IMR-90 (cell line): Measurements from ENCODE around the gene PPP6R1. TPM values are rescaled to one million over a fixed set of nuclear protein-coding genes. Genes with fewer than 3 reads are reported as not detected.

ENCODE experiments used
- ATAC-seq: fragments of 200-7000 bp; cut with Tn5 transposase; 2 replicates; pipeline ENCODE4 v1.9.1; 2020; ENCODE audit warnings: low read depth, mild to moderate bottlenecking, moderate library complexity
- BruUV-seq: library from RNA; stranded (reverse); fragments of 400-500 nt; replicated peaks from 2 replicates; lab custom pipeline; 2021; lab: Mats Ljungman, UMichigan
- CTCF ChIA-PET: fragments of 300-600 bp; formaldehyde crosslinking; extraction: SDS; loops from one replicate; lab custom pipeline; 2021; ENCODE audit warnings: antibody characterized with exemption; lab: Yijun Ruan, JAX
- POLR2A ChIA-PET: fragments of 300-600 bp; sonication (Branson Sonifier 250); formaldehyde crosslinking; loops from one replicate; lab custom pipeline; 2022; ENCODE audit warnings: antibody characterized with exemption; ENCODE audit not compliant: unreplicated experiment; lab: Charles Lee
- DNase-seq: peaks from one replicate; pipeline ENCODE4 v3.0.0; 2013
- H2AFZ ChIP-seq: replicated peaks from 2 replicates; pipeline ENCODE3; 2013; ENCODE audit warnings: low read length, mild to moderate bottlenecking; ENCODE audit not compliant: poor library complexity
- H2AK5ac ChIP-seq: 2 replicates; pipeline ENCODE4 v1.6.1; 2013; ENCODE audit warnings: low read depth, low read length, inconsistent platforms
- H2AK9ac ChIP-seq: replicated peaks from 2 replicates; pipeline ENCODE3; 2013; ENCODE audit warnings: mild to moderate bottlenecking, low read depth, low read length, moderate library complexity; ENCODE audit not compliant: poor library complexity
- H2BK120ac ChIP-seq: 2 replicates; pipeline ENCODE4 v1.6.1; 2013; ENCODE audit warnings: low read depth, low read length, inconsistent platforms
- H2BK15ac ChIP-seq: 3 replicates; pipeline ENCODE4 v1.6.1; 2013; ENCODE audit warnings: low read depth, low read length, inconsistent platforms
- H2BK20ac ChIP-seq: 2 replicates; pipeline ENCODE4 v1.6.1; 2013; ENCODE audit warnings: low read depth, mild to moderate bottlenecking, inconsistent platforms, low read length, moderate library complexity
- H2BK5ac ChIP-seq: 2 replicates; pipeline ENCODE4 v1.6.1; 2013; ENCODE audit warnings: mild to moderate bottlenecking, low read depth, low read length, inconsistent platforms; ENCODE audit not compliant: poor library complexity, severe bottlenecking
- H3K14ac ChIP-seq: replicated peaks from 2 replicates; pipeline ENCODE4 v1.6.1; 2013; ENCODE audit warnings: low read depth, low read length, inconsistent platforms
- H3K18ac ChIP-seq: 2 replicates; pipeline ENCODE4 v1.6.1; 2013; ENCODE audit warnings: low read depth, low read length, control low read depth
- H3K23ac ChIP-seq: 2 replicates; pipeline ENCODE4 v1.6.1; 2013; ENCODE audit warnings: low read depth, low read length, inconsistent platforms
- H3K27ac ChIP-seq: 2 replicates; pipeline ENCODE4 v1.5.1; 2013; ENCODE audit warnings: mild to moderate bottlenecking, control low read depth, low read length; ENCODE audit not compliant: insufficient read depth
- H3K27me3 ChIP-seq: 2 replicates; pipeline ENCODE4 v1.6.1; 2013; ENCODE audit warnings: low read length; ENCODE audit not compliant: control insufficient read depth, insufficient read depth
- H3K36me3 ChIP-seq: 2 replicates; pipeline ENCODE4 v1.6.1; 2013; ENCODE audit warnings: low read length, mixed read lengths; ENCODE audit not compliant: control insufficient read depth, insufficient read depth
- H3K4ac ChIP-seq: 2 replicates; pipeline ENCODE4 v1.6.1; 2013; ENCODE audit warnings: low read depth, low read length, inconsistent platforms
- H3K4me1 ChIP-seq: 2 replicates; pipeline ENCODE4 v1.6.1; 2013; ENCODE audit warnings: low read length, mixed read lengths; ENCODE audit not compliant: control insufficient read depth, insufficient read depth
- H3K4me2 ChIP-seq: 2 replicates; pipeline ENCODE4 v1.6.1; 2013; ENCODE audit warnings: low read depth, mild to moderate bottlenecking, control low read depth, low read length, moderate library complexity
- H3K4me3 ChIP-seq: 2 replicates; pipeline ENCODE4 v1.5.1; 2013; ENCODE audit warnings: low read depth, mild to moderate bottlenecking, control low read depth, low read length, moderate library complexity; ENCODE audit not compliant: insufficient read depth
- H3K56ac ChIP-seq: 2 replicates; pipeline ENCODE4 v1.6.1; 2013; ENCODE audit warnings: low read length, inconsistent platforms; ENCODE audit not compliant: insufficient read depth; ENCODE audit errors: extremely low read depth
- H3K79me1 ChIP-seq, 2 experiments: 2 replicates each; pipeline ENCODE4 v1.6.1; 2013; ENCODE audit warnings: low read length in 2 of 2, inconsistent platforms in 1 of 2, low read depth in 1 of 2
- H3K9ac ChIP-seq: 2 replicates; pipeline ENCODE4 v1.6.1; 2013; ENCODE audit warnings: low read depth, low read length, control low read depth
- H3K9me1 ChIP-seq: 2 replicates; pipeline ENCODE4 v1.6.1; 2013; ENCODE audit warnings: low read length, inconsistent platforms; ENCODE audit not compliant: insufficient read depth
- H3K9me3 ChIP-seq: 2 replicates; pipeline ENCODE4 v1.6.1; 2013; ENCODE audit warnings: low read length; ENCODE audit not compliant: control insufficient read depth, insufficient read depth
- H4K20me1 ChIP-seq: 2 replicates; pipeline ENCODE4 v1.6.1; 2013; ENCODE audit warnings: low read length, inconsistent platforms; ENCODE audit not compliant: insufficient read depth
- H4K5ac ChIP-seq: 2 replicates; pipeline ENCODE4 v1.6.1; 2013; ENCODE audit warnings: mild to moderate bottlenecking, low read depth, low read length, control low read depth
- H4K8ac ChIP-seq, 2 experiments: 2 replicates each; pipeline ENCODE4 v1.6.1; 2013; ENCODE audit warnings: low read depth in 2 of 2, low read length in 2 of 2, control low read depth in 1 of 2, inconsistent platforms in 1 of 2
- H4K91ac ChIP-seq: 2 replicates; pipeline ENCODE4 v1.6.1; 2013; ENCODE audit warnings: low read depth, low read length, inconsistent platforms; ENCODE audit not compliant: insufficient read depth
- BHLHE40 ChIP-seq: fragments of 150-350 bp; IDR thresholded peaks from 2 replicates; pipeline ENCODE4 v1.6.1; 2016; ENCODE audit warnings: mild to moderate bottlenecking, low read depth, low read length
- CEBPB ChIP-seq: IDR thresholded peaks from 2 replicates; pipeline ENCODE4 v1.6.1; 2012; ENCODE audit warnings: low read depth, low read length, improper control_type of control experiment
- CHD1 ChIP-seq: IDR thresholded peaks from 2 replicates; pipeline ENCODE4 v1.6.1; 2012; ENCODE audit warnings: low read depth, low read length, improper control_type of control experiment
- CTCF ChIP-seq: conservative IDR thresholded peaks from 2 replicates; pipeline ENCODE4 v1.5.1; 2012; ENCODE audit warnings: mild to moderate bottlenecking, low read depth, low read length, improper control_type of control experiment
- ELK1 ChIP-seq: fragments of 150-350 bp; IDR thresholded peaks from 2 replicates; pipeline ENCODE4 v1.6.1; 2016; ENCODE audit warnings: low read depth, mild to moderate bottlenecking, low read length, moderate library complexity, borderline replicate concordance
- FOS ChIP-seq: fragments of 150-350 bp; IDR thresholded peaks from 2 replicates; pipeline ENCODE4 v1.6.1; 2016; ENCODE audit warnings: low read depth, low read length
- MAFK ChIP-seq: IDR thresholded peaks from 2 replicates; pipeline ENCODE4 v1.6.1; 2012; ENCODE audit warnings: low read depth, low read length, improper control_type of control experiment
- MAZ ChIP-seq: IDR thresholded peaks from 2 replicates; pipeline ENCODE4 v1.6.1; 2012; ENCODE audit warnings: low read depth, mild to moderate bottlenecking, low read length, improper control_type of control experiment, moderate library complexity, borderline replicate concordance
- MXI1 ChIP-seq: IDR thresholded peaks from 2 replicates; pipeline ENCODE4 v1.6.1; 2012; ENCODE audit warnings: low read depth, mild to moderate bottlenecking, low read length, moderate library complexity, borderline replicate concordance
- NFE2L2 ChIP-seq: fragments of 150-350 bp; IDR thresholded peaks from 2 replicates; pipeline ENCODE4 v1.6.1; 2016; ENCODE audit warnings: low read depth, mild to moderate bottlenecking, low read length
- POLR2A ChIP-seq: IDR thresholded peaks from 2 replicates; pipeline ENCODE4 v1.6.1; 2012; ENCODE audit warnings: mild to moderate bottlenecking, low read depth, low read length
- RAD21 ChIP-seq: IDR thresholded peaks from 2 replicates; pipeline ENCODE4 v1.6.1; 2012; ENCODE audit warnings: low read length, improper control_type of control experiment
- RCOR1 ChIP-seq: IDR thresholded peaks from 2 replicates; pipeline ENCODE4 v1.6.1; 2012; ENCODE audit warnings: mild to moderate bottlenecking, low read length, improper control_type of control experiment; ENCODE audit not compliant: insufficient replicate concordance
- RFX5 ChIP-seq: IDR thresholded peaks from 2 replicates; pipeline ENCODE4 v1.8.0; 2012; ENCODE audit warnings: low read depth, mild to moderate bottlenecking, low read length, moderate library complexity
- SMC3 ChIP-seq: fragments of 150-350 bp; IDR thresholded peaks from 2 replicates; pipeline ENCODE4 v1.6.1; 2016; ENCODE audit warnings: low read depth, mild to moderate bottlenecking, antibody characterized with exemption, low read length, moderate library complexity
- USF2 ChIP-seq: fragments of 150-350 bp; IDR thresholded peaks from 2 replicates; pipeline ENCODE4 v1.6.1; 2017; ENCODE audit warnings: mild to moderate bottlenecking, antibody characterized with exemption, low read length, low read depth
- WGBS, 2 experiments: methylation state at CpG; one replicate each; pipeline versions ENCODE4 v1.1.5 to v1.1.7; 2013; ENCODE audit warnings: missing lambda C conversion rate in 2 of 2; ENCODE audit not compliant: insufficient read length in 1 of 2; ENCODE audit errors: extremely low coverage in 2 of 2; 5-methylcytosine and 5-hydroxymethylcytosine counted together
- dilution Hi-C: fragments of 300-500 bp; cut with HindIII; formaldehyde crosslinking; loops from one replicate; pipeline ENCODE4 v1.14.3; 2018; ENCODE audit warnings: low sequenced_read_pairs; ENCODE audit not compliant: unreplicated experiment
- in situ Hi-C: fragments of 300-500 bp; cut with MboI; formaldehyde crosslinking; loops from 3 replicates; pipeline ENCODE4 v1.14.3; 2019; ENCODE audit warnings: low sequenced_read_pairs, inconsistent platforms, mixed read lengths
- intact Hi-C: fragments of 100-400 bp; cut with micrococcal nuclease; formaldehyde crosslinking; loops from 2 replicates; pipeline ENCODE4 v1.10.0; 2022
- polyA plus RNA-seq, 3 experiments: library from polyadenylated mRNA; depleted of rRNA; stranded (reverse); fragments of >200 nt; gene quantifications; 2 replicates each; pipeline ENCODE4 v1.2.3, GENCODE V29; 2012; ENCODE audit warnings: low replicate concordance in 1 of 3
- total RNA-seq: library from RNA; depleted of rRNA; stranded (reverse); fragments of >200 nt; gene quantifications from 2 replicates; pipeline ENCODE4 v1.2.3, GENCODE V29; 2012

PPP6R1 gene
- total and polyA plus RNA-seq, 2 of the 4 experiments (the other 2 are of a cell fraction) = 19.9 to 50.2 TPM

- Histone ChIP-seq H4K5ac (no peak overlapping the region), H4K8ac (no peak overlapping the region), H2AK5ac (no peak overlapping the region), H3K56ac (no peak overlapping the region), H3K27ac (no peak overlapping the region), H3K9me1 (0 out of 2 replicates have a peak, but pooled peaks cover 2% of the 10 kb centered on the region), H3K4ac (no peak overlapping the region), H3K18ac (no peak overlapping the region), H2BK20ac (no peak overlapping the region), H4K20me1 (peaks cover 21% of the 10 kb centered on the region), H3K4me2 (no peak overlapping the region), H3K4me1 (no peaks in the 10 kb centered on the region), H2BK15ac (no peak overlapping the region), H3K79me1 (peaks cover 6 to 16% of the 10 kb centered on the region in 2 experiments; a peak in 3 of 4 replicates), H3K9me3 (no peaks in the 10 kb centered on the region), H3K14ac (no peak overlapping the region), H2AK9ac (no peak overlapping the region), H2BK120ac (no peak overlapping the region), H2BK5ac (no peak overlapping the region), H3K36me3 (peaks cover 54% of the 10 kb centered on the region), H3K27me3 (no peaks in the 10 kb centered on the region), H3K9ac (no peak overlapping the region), H4K91ac (no peak overlapping the region), H3K4me3 (no peak overlapping the region), H2AFZ (no peak overlapping the region), H3K23ac (no peak overlapping the region)
- TF ChIP-seq RAD21 = no peak
- no peak for TF ChIP-seq RCOR1
- TF ChIP-seq MAFK = no peak
- TF ChIP-seq BHLHE40 = no peak
- TF ChIP-seq CHD1 = no peak
- no peak for TF ChIP-seq CTCF
- TF ChIP-seq RFX5 = no peak
- TF ChIP-seq CEBPB = no peak
- TF ChIP-seq SMC3 = no peak
- TF ChIP-seq MXI1 = no peak
- no peak for TF ChIP-seq NFE2L2
- no peak for TF ChIP-seq POLR2A
- no peak for TF ChIP-seq USF2
- no peak for TF ChIP-seq ELK1
- TF ChIP-seq FOS = no peak
- no peak for TF ChIP-seq MAZ
- POLR2A ChIA-PET = no interaction called here
- WGBS, 2 experiments = no CpG with 5 or more reads among the region's 13 CpGs
- DNase-seq = no peak
- CTCF ChIA-PET = no interaction called here
- in situ Hi-C loops (no loop called here), dilution Hi-C loops (no loop called here), intact Hi-C loops (no loop called here)
- no TSS peak for BruUV-seq
- ATAC-seq = no peak
Measured at GRCh38 chr19:55230780-55231179, 28.0 kb downstream of the PPP6R1 start.
